Astrocyte of the spinal cord (primary cell): Measurements from ENCODE around the gene TPGS2.
"Not testable (repeated sequence)": the region's sequence is repeated elsewhere in the genome, so short reads cannot be mapped to it uniquely, and the experiment has no call there.

ENCODE experiments used
- DNase-seq: peaks from one replicate; pipeline ENCODE4 v3.0.0; 2011; ENCODE audit warnings: low read depth, low spot score
- H3K4me3 ChIP-seq: 2 replicates; pipeline ENCODE4 v1.5.1; 2011; ENCODE audit warnings: low read depth, mild to moderate bottlenecking, low read length, moderate library complexity
- CTCF ChIP-seq: IDR thresholded peaks from 2 replicates; pipeline ENCODE4 v1.5.1; 2012; ENCODE audit warnings: low read depth, mild to moderate bottlenecking, low read length, inconsistent platforms
- in situ Hi-C: cut with HindIII; loops from 2 replicates; pipeline ENCODE4 v1.10.0; 2017; ENCODE audit warnings: low sequenced_read_pairs

The TPGS2 gene

GRCh38 chr18:36771245-36771644 lies 57.6 kb downstream of the TPGS2 start:
- TF ChIP-seq CTCF = no peak
- no peak for DNase-seq
- in situ Hi-C loops = no loop called here
- no peak overlapping the region for H3K4me3 ChIP-seq

DNA sequence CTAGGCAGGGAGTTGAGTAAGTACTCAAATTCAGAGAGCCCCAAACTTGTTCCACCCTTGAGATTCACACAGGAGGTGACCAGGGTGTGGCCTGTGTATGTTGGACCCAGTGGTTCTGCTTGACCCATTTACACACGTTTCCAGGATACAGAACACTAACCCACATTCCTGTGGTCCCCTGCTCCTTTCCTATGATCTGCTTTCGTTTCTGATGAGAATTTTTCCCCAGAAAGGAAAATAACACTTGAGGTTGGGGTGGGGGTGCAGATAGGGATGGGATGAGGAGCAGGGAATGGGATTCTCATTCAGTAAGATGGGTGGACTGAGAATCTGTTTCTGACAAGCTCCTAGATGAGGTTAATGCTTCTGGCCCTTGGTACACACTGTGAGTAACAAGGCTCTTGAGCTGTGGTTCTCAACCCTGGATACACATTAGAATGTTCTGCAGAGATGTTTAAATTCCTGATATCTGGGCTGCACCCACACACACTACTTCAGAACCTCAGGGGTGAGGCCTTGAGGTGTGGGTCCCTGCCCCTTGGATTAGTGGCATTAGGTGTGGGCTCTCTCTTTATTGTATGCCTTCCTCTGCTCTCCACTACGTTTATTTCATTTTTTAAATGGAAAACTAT lies 58.4 kb downstream of the TPGS2 start:
- in situ Hi-C loops = no loop called here
- no peak for DNase-seq
- no peak overlapping the region for H3K4me3 ChIP-seq
- no peak for TF ChIP-seq CTCF

GRCh38 chr18:36769611-36770314 lies 59.0 kb downstream of the TPGS2 start:
- H3K4me3 ChIP-seq = no peak overlapping the region
- peak; percentile 37 for TF ChIP-seq CTCF
- DNase-seq = no peak
- in situ Hi-C loops = no loop called here

DNA sequence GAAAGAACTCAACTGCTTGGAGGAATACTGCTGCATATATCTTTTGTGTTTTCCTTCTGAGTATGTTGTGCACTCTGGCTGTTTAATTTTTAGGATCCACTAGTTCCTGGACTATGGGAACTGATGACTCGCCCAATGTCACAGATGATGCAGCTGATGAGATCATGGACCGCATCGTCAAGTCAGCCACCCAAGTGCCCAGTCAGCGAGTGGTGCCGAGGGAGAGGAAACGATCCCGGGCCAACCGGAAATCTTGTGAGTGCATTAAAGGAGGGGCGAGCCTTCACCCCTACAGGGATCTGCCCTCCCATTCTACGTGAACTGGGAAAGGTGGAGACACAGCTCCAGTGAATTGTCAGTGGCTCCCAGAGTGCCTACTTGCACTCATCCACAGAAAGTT lies 59.6 kb downstream of the TPGS2 start:
- peak; percentile 32 for DNase-seq
- TF ChIP-seq CTCF = no peak
- H3K4me3 ChIP-seq = no peak overlapping the region
- in situ Hi-C loops = no loop called here

DNA sequence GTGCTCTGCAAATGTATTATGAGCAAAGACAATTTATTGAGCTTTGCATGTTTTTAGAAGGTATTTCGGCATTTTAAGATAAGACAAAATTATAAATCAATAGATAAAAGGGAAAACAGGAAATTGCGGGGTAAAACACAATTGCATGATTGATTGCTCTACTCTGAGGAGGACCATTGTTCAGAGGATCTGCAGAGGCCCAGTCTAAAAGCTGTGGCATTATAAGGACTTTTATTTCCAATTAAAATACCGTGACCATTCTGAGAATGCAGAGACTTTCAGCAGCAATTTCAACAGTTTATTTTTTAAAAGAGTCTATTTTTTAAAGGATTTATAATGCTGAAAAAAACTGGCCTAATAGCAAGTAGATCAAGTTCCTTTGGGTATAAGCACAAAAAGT lies 62.0 kb downstream of the TPGS2 start:
- no peak overlapping the region for H3K4me3 ChIP-seq
- no peak for DNase-seq
- in situ Hi-C loops = no loop called here
- no peak for TF ChIP-seq CTCF

GRCh38 chr18:36762965-36763364 lies 65.8 kb downstream of the TPGS2 start:
- DNase-seq, H3K4me3 ChIP-seq, in situ Hi-C loops: not testable (repeated sequence)

GRCh38 chr18:36762074-36762473 lies 66.7 kb downstream of the TPGS2 start:
- TF ChIP-seq CTCF = no peak
- peak; percentile 57 for DNase-seq
- in situ Hi-C loops = no loop called here
- no peak overlapping the region for H3K4me3 ChIP-seq
